Chondrocyte (in vitro differentiated cells): ENCODE measurements around the gene AMELX. TPM values are rescaled to one million over a fixed set of nuclear protein-coding genes. Genes with fewer than 3 reads are reported as not detected.

Experiments
- DNase-seq: peaks from one replicate; pipeline ENCODE4 v3.0.0; 2021; ENCODE audit warnings: mixed read lengths, low spot score
- H3K27ac Mint-ChIP-seq: one replicate; pipeline ENCODE4 v1.8.0; 2021; ENCODE audit warnings: mild to moderate bottlenecking, moderate library complexity, mixed read lengths; ENCODE audit not compliant: unreplicated experiment
- H3K27me3 Mint-ChIP-seq: 2 replicates; pipeline ENCODE4 v1.8.0; 2021; ENCODE audit warnings: low read depth, mixed read lengths
- H3K36me3 Mint-ChIP-seq: 2 replicates; pipeline ENCODE4 v1.8.0; 2021; ENCODE audit warnings: low read depth, mixed read lengths
- H3K4me1 Mint-ChIP-seq: 2 replicates; pipeline ENCODE4 v1.8.0; 2021; ENCODE audit warnings: low read depth, mild to moderate bottlenecking, mixed read lengths
- H3K4me3 Mint-ChIP-seq: one replicate; pipeline ENCODE4 v1.8.0; 2021; ENCODE audit warnings: mild to moderate bottlenecking, moderate library complexity, mixed read lengths; ENCODE audit not compliant: unreplicated experiment
- H3K9me3 Mint-ChIP-seq: 2 replicates; pipeline ENCODE4 v1.8.0; 2021; ENCODE audit warnings: low read depth, mixed read lengths
- total RNA-seq: library from RNA; stranded (reverse); gene quantifications from 3 replicates; pipeline ENCODE4 v1.2.1, GENCODE V29; 2021
- TF ChIP-seq, protein P1 (sequence below): fragments of 200-600 bp; sonication (generic); IDR thresholded peaks from 2 replicates; pipeline ENCODE4 v1.5.0; 2021; ENCODE audit warnings: antibody characterized with exemption, mild to moderate bottlenecking, moderate library complexity

Gene AMELX
- total RNA-seq, 1 donor from 2014 or later = not detected

DNA sequence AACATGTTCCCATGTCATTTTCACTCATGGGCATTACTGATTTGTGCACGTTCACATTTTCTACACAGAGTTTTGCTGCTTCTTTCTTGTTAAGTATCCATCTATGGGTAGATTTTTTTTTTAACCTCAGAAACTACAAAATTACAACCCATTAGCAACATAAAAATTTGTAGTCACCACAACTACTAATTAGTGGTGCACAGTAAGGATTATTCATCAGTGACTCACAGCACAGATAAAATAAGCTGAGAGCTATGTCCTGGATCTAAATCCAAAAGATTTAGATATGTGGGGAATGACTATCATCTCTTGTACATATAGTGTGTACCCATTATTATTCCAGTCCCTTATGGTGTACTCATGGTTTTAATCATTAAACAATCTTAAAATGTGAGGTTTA lies 19.7 kb upstream of the AMELX start:
- Mint-ChIP-seq H3K27me3 (no peaks in the 10 kb centered on the region), H3K4me1 (peaks cover 3% of the 10 kb centered on the region), H3K4me3 (no peak overlapping the region), H3K36me3 (no peaks in the 10 kb centered on the region), H3K9me3 (peaks cover 6% of the 10 kb centered on the region), H3K27ac (no peak overlapping the region)
- DNase-seq = no peak
- TF ChIP-seq, protein P1, sequence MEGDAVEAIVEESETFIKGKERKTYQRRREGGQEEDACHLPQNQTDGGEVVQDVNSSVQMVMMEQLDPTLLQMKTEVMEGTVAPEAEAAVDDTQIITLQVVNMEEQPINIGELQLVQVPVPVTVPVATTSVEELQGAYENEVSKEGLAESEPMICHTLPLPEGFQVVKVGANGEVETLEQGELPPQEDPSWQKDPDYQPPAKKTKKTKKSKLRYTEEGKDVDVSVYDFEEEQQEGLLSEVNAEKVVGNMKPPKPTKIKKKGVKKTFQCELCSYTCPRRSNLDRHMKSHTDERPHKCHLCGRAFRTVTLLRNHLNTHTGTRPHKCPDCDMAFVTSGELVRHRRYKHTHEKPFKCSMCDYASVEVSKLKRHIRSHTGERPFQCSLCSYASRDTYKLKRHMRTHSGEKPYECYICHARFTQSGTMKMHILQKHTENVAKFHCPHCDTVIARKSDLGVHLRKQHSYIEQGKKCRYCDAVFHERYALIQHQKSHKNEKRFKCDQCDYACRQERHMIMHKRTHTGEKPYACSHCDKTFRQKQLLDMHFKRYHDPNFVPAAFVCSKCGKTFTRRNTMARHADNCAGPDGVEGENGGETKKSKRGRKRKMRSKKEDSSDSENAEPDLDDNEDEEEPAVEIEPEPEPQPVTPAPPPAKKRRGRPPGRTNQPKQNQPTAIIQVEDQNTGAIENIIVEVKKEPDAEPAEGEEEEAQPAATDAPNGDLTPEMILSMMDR = no peak

DNA sequence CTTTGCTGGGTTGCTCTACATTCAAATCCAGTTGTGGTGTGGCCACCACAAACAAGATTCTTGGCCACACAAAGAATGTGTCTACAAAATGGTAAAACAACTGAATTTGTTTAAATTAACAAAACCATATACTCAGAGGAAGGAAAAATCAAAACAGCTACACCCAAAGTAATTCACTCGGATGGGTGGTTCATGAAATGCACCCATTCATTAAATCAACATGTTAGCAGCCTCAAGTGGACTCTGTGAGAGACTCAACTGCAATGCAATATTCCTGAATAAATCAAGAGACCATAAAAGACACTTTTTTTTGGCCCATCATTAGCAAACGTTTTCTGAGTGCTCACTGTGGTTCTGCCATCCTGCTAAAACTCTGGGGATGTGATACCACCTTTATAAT lies 11.2 kb upstream of the AMELX start:
- Mint-ChIP-seq H3K36me3 (no peaks in the 10 kb centered on the region), H3K9me3 (peaks cover 18% of the 10 kb centered on the region), H3K27ac (no peak overlapping the region), H3K4me1 (no peaks in the 10 kb centered on the region), H3K4me3 (no peak overlapping the region), H3K27me3 (no peaks in the 10 kb centered on the region)
- DNase-seq = no peak
- TF ChIP-seq, protein P1 = no peak

DNA sequence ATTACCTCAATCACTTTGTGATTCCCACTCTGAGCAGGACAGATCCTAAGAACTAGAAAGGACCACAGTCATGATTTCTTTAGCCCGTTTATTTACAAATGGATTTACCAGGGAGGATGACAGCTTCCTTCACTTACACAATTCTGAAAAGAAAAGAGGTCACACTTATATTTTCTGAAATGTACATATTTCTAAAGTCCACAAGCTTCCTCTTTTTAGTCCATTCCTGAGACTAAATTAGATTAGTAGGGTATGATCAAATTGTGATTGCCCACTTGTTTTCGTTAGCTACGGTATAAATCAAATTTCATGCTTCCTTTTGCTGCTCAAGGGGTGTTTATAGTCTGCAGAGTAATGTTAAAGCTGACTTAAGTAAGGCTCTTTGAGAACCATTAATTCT lies 7.6 kb upstream of the AMELX start:
- H3K4me3 Mint-ChIP-seq = no peak overlapping the region
- H3K27ac Mint-ChIP-seq = no peak overlapping the region
- peaks cover 15% of the 10 kb centered on the region for H3K9me3 Mint-ChIP-seq
- TF ChIP-seq, protein P1 = no peak
- no peaks in the 10 kb centered on the region for H3K4me1 Mint-ChIP-seq
- H3K27me3 Mint-ChIP-seq = no peaks in the 10 kb centered on the region
- no peaks in the 10 kb centered on the region for H3K36me3 Mint-ChIP-seq
- no peak for DNase-seq

DNA sequence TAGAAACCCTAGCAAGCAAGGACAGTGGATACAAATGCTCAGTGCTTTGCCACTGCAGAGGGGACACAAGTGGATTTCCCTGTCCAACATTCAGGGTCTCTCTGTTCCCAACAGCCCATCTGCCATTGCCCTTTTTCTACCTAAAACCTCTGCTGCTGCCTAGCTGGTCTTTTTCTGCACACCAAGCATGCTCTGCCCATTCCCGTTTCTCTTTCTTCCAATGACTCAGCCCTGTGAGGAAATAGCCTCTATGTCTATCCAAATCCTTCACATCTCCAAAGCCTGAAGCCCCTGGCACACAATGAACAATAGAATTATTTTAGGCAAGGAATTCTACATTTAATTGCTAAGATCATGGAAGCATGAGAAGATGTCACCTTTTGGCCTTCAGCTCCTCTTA lies 5.7 kb upstream of the AMELX start:
- Mint-ChIP-seq H3K4me3 (no peak overlapping the region), H3K9me3 (peaks cover 12% of the 10 kb centered on the region), H3K27me3 (no peaks in the 10 kb centered on the region), H3K4me1 (no peaks in the 10 kb centered on the region), H3K36me3 (no peaks in the 10 kb centered on the region), H3K27ac (no peak overlapping the region)
- DNase-seq = no peak
- TF ChIP-seq, protein P1 = no peak

DNA sequence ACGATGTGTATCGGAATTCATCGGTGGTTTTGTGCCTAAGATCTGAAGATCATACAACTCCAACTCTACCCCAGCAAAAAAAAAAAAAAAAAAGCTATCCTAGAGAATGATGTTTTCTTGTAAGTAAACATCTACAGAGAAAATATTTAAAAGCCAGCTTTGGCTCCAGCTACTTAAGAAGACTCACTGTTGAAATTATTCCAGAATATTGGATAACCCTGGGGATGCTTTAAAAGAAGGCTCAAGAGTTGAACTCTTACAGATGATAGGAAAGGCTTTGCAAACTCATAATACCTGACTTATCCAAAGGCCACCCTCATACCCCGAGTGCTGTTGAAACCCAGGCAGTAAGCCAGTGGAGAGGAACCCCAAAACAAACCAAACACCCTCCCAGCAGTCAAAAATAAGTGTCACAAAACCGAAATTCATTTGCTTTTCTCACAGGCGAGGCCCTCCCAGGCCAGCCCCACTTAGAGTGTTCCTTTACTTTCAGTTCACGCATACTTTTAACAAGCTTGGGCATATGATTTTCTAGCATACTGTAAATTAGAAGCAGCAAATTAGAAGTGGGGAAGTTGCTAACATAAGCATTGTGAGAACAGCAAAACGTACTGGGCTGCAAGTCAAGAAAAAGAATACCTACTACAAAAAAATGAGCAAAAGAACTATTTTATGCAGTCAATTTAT lies 2.7 kb upstream of the AMELX start:
- TF ChIP-seq, protein P1 = no peak
- Mint-ChIP-seq H3K27ac (no peak overlapping the region), H3K4me3 (no peak overlapping the region), H3K36me3 (no peaks in the 10 kb centered on the region), H3K9me3 (no peaks in the 10 kb centered on the region), H3K27me3 (no peaks in the 10 kb centered on the region), H3K4me1 (no peaks in the 10 kb centered on the region)
- DNase-seq = no peak
